HG03025 (cell line): ENCODE results near the gene THADA.

Experiments used
- ATAC-seq: cut with Tn5 transposase; IDR thresholded peaks from one replicate; pipeline ENCODE4 v1.9.1; 2021; ENCODE audit warnings: mild to moderate bottlenecking, moderate library complexity; ENCODE audit not compliant: unreplicated experiment, low FRiP score

THADA gene

DNA sequence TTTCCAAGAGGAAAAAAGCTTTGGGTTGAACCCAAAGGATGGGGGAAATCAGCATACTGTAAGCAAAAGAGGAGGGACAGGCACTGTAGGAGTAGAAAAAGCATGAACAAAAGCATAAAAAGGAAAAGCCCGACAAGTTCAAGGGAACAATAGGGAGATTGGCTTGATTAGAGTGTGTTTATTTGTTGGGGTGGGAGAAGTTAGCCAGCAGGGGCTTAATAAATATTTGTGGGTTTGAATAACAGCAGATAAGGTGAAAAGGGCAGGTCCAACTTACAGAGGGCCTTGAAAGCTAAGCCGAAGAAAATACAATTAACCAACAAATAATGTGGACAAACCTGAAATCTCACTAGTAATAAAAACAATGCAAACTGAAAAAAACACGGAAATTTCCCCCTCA lies 126.7 kb downstream of the THADA start:
- ATAC-seq = no peak

- ATAC-seq = no peak
Observed at GRCh38 chr2:43467891-43468290, 127.9 kb downstream of the THADA start.

GRCh38 chr2:43465234-43465633 lies 130.6 kb downstream of the THADA start:
- ATAC-seq = no peak

GRCh38 chr2:43464590-43464989 lies 131.2 kb downstream of the THADA start:
- no peak for ATAC-seq

GRCh38 chr2:43462866-43463641 lies 132.8 kb downstream of the THADA start:
- ATAC-seq = no peak

- ATAC-seq = peak; percentile 72
Observed at GRCh38 chr2:43461453-43462073, 134.3 kb downstream of the THADA start.

- no peak for ATAC-seq
Observed at GRCh38 chr2:43460611-43461365, 135.1 kb downstream of the THADA start.

- no peak for ATAC-seq
Observed at GRCh38 chr2:43460174-43460546, 135.7 kb downstream of the THADA start.

DNA sequence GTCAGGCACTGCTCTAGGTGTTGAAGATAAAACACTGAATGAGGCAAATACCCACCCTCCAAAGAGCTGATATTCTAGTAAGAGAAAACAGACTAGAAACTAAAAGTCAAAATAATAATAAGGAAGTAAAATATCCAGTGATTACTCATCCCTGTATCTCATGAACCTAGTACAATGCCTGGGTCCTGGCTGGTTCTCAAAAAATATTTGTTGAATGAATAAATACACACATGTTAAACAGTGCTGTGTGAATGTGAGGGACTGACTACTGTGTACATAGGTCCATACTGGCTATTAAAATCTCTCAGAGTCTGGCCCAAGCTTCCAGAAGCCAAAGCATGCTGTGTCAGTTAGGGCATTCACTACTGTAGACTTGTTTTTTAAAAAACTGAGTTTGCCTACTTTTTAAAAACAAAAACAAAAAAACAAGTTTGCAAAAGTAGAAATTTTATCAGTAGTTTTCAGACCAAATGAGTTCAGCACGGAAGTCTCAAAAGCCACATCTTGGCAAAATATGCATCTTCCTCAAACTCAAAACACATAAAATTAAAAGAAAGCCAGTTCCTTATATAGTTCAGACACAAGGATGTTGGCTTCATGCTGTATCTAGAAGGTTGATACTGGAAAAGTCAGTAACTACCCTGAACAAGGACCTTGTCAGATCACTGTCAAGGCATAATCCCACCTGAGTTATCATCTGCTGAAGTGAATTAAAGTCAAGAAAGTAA lies 136.2 kb downstream of the THADA start:
- ATAC-seq = no peak

DNA sequence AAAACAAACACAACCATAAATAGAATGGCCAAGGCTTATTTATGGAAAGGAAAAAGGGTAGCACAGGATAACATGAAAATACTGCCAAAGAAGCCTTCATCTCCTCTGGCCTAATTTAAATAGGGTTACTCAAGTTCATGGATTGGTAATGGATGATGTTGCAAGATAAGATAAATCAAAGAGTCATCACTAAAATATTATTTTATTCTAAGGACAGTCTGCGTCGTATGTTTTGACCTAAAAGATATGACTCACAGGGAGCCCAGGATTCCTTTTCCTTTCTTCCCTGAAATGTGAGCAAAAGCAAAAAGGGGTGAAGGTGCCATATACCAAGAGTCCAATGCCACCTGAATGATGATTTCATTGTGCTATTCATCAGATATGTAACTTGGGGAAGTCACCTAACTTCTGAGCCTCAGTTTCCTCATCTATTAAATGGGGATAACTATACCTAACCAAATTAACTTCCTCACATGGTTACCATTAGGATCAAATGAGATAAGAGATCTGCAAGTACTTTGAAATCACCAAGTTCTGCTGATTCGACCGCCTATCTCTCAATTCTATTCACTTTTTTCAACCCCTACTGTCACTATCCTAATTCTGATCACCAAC lies 137.7 kb downstream of the THADA start:
- no peak for ATAC-seq

GRCh38 chr2:43455731-43456642 lies 139.9 kb downstream of the THADA start:
- ATAC-seq = no peak

DNA sequence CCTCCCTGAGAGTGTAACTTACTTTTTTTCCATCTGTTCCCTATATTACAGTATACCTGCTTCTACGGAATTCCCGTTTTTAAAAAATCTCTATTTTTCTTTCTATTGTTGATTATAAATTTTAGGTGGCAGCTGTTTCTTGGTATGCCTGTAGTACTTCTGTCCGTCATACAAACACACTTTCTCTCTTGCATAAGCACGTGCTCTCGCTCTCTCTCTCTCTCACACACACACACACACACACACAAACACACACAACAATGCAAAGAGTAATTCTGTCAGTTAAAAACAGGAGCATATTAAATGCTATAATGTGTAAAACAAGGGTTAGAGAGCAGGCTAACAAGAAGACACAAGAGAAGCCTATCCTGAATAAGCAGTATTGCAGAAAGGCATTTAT lies 140.5 kb downstream of the THADA start:
- no peak for ATAC-seq

- ATAC-seq = no peak
Observed at GRCh38 chr2:43454791-43455190, 141.0 kb downstream of the THADA start.

GRCh38 chr2:43453179-43454170 lies 142.4 kb downstream of the THADA start:
- ATAC-seq = no peak

GRCh38 chr2:43452318-43452731 lies 143.5 kb downstream of the THADA start:
- ATAC-seq = no peak

GRCh38 chr2:43450617-43451016 lies 145.2 kb downstream of the THADA start:
- ATAC-seq = no peak

DNA sequence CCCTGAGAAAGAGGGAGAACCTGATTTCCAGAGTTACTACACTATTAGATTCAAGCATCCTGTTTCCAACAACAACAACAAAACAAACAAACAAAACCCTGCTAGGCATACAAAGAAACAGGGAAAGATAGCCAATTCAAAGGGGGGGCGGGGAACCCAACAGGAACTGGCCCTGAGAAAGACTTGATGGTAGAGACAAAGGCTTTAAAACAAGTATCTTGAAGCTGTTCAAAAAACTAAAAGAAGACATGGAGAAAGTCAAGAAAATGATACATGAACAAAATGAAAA lies 147.1 kb downstream of the THADA start:
- no peak for ATAC-seq

DNA sequence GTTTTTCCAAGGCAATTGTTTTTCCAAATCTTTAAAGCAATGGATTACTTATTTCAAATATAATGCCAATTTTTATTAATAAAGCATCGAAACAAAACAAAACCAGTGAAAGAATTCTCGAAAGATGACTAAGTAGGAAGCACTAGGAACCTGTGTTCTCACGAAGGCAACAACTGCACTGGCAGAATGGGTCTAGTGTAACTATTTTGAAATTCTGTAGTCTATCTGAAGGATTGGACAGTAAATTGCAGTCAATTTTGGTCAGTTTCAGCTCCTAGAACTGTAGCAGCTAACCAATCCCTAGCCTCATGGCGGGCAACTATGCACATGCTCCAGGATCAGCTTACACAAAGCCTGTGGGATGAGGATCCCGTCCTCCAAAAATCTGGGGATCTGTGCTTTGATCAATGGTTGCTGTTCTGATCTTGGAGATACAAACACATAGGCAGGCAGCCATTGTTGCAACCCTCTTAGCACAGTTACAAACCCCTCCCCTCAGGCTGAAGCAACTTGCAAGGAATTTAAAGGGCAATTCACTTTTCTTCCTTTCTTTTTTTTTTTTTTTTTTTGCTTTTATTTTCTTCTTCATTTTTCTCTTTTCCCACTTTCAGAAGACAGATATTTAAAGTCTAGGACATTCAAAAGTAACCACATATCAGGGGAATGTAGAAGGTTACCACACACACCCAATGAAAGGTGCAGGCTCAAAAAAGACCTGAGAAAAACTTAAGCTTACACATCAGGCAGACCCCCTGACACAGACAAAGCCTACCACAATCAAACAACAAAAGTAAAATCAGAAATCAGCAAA lies 147.6 kb downstream of the THADA start:
- ATAC-seq = no peak
